ENCODE measurements around the gene MACROD1. TPM values are rescaled to one million over a fixed set of nuclear protein-coding genes. Genes with fewer than 3 reads are reported as not detected.

The MACROD1 gene
- total and polyA plus RNA-seq, 2 of the 13 experiments (the other 11 are each of a cell fraction or from before 2014, with no cell fraction given), result 23.1 to 34.5 TPM

- peaks cover 18% of the 10 kb centered on the region for H4K20me1 ChIP-seq (ENCODE audit: insufficient read depth, low read length)
- 97% methylated on average over 2 of the region's 2 CpGs for WGBS (ENCODE audit: low lambda C conversion rate)
- POLR2A ChIA-PET, result no interaction called here
- intact Hi-C loops (cut with micrococcal nuclease; ENCODE audit: unreplicated experiment) (no loop called here), in situ Hi-C loops (cut with HindIII; ENCODE audit: extremely low pct_ligation_motif_present, low pct_unique_long_range_greater_than_20kb) (no loop called here)
- H3K27ac ChIP-seq (ENCODE audit: extremely low read length, insufficient read depth, low read length), result no peak overlapping the region
- H2AFZ ChIP-seq (ENCODE audit: low read length), result no peak overlapping the region
- H3K27me3 ChIP-seq (ENCODE audit: control insufficient read depth in 1 of 2, insufficient read depth in 2 of 2, low read length in 2 of 2), result no peaks in the 10 kb centered on the region
- H3K4me1 ChIP-seq (ENCODE audit: insufficient read depth, low read length), result peaks cover 17% of the 10 kb centered on the region
- FAIRE-seq (no peak), DNase-seq (ENCODE audit: low spot score) (no peak), ATAC-seq (no peak)
- no peak overlapping the region for H3K4me2 ChIP-seq (ENCODE audit: low read depth, low read length)
- H3K9ac ChIP-seq (ENCODE audit: insufficient read depth, low read depth, low read length), result no peak overlapping the region
- BruUV-seq (replicated peaks), result no TSS peak
- H3K4me3 ChIP-seq (replicated peaks in 1 of 3; ENCODE audit: insufficient read depth in 1 of 3, low read depth in 2 of 3, low read length in 3 of 3), result no peak overlapping the region
- peaks cover 2 to 3% of the 10 kb centered on the region in 2 experiments; a peak in 2 of 5 replicates for H3K36me3 ChIP-seq (replicated peaks in 1 of 2; ENCODE audit: control insufficient read depth in 1 of 2, insufficient read depth in 2 of 2, low read length in 2 of 2)
- CTCF ChIA-PET (ENCODE audit: low intra/inter-chr PET ratio, low total read pairs), result no interaction called here
- TF ChIP-seq ZNF383 (CRISPR knock-in tag; IDR thresholded peaks at IDR 0.05; ENCODE audit: borderline replicate concordance), result no peak
- TF ChIP-seq ZNF768 (CRISPR knock-in tag; IDR thresholded peaks at IDR 0.05), result no peak
- H3K9me3 ChIP-seq (ENCODE audit: low read length), result no peaks in the 10 kb centered on the region
- no peaks in the 10 kb centered on the region for H3K79me2 ChIP-seq (ENCODE audit: insufficient read depth, low read length)
Measured at GRCh38 chr11:64113462-64113780, 52.5 kb downstream of the MACROD1 start.

DNA sequence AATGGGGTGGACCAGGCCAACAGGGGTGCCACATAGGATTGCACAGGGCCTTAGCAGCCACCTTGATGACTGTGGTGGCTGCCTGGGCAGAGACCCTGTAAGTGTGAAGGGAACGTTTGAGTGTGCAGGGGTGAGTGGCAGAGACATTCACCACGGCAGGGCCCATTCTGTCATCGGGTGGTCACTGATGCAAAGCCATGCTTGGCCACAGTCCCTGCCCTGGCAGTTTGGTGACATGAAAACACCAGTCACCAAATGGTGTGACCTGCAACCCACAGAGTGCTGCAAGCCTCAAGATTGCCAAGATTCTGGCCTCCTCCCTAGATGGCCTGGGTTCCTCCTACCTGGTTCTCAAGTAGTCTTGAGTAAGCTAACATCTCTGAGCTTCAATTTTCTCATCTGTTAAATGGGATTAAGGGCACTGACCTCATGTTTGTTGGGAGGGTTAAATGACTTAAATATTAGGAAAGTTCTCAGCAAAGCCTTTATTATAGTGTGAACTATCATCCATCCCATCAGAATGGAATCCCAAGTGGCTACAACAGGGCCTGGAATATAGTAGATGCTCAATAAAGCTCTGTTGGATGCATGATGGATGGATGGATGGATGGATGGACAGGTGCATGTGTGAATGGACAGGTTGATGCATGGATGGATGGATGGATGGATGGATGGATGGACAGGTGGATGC, 53.0 kb downstream of the MACROD1 start:
- WGBS (ENCODE audit: low lambda C conversion rate), result 89% methylated on average over 3 of the region's 3 CpGs
- Histone ChIP-seq H3K9ac (ENCODE audit: insufficient read depth, low read depth, low read length) (no peak overlapping the region), H3K4me1 (ENCODE audit: insufficient read depth, low read length) (peaks cover 17% of the 10 kb centered on the region), H3K27me3 (ENCODE audit: control insufficient read depth in 1 of 2, insufficient read depth in 2 of 2, low read length in 2 of 2) (no peaks in the 10 kb centered on the region), H3K4me2 (ENCODE audit: low read depth, low read length) (no peak overlapping the region), H3K4me3 (replicated peaks in 1 of 3; ENCODE audit: insufficient read depth in 1 of 3, low read depth in 2 of 3, low read length in 3 of 3) (no peak overlapping the region), H3K36me3 (replicated peaks in 1 of 2; ENCODE audit: control insufficient read depth in 1 of 2, insufficient read depth in 2 of 2, low read length in 2 of 2) (peaks cover 2 to 3% of the 10 kb centered on the region in 2 experiments; a peak in 2 of 5 replicates), H2AFZ (ENCODE audit: low read length) (no peak overlapping the region), H3K27ac (ENCODE audit: extremely low read length, insufficient read depth, low read length) (no peak overlapping the region), H4K20me1 (ENCODE audit: insufficient read depth, low read length) (peaks cover 18% of the 10 kb centered on the region), H3K9me3 (ENCODE audit: low read length) (no peaks in the 10 kb centered on the region), H3K79me2 (ENCODE audit: insufficient read depth, low read length) (no peaks in the 10 kb centered on the region)
- BruUV-seq (replicated peaks), result no TSS peak
- intact Hi-C loops (cut with micrococcal nuclease; ENCODE audit: unreplicated experiment), result no loop called here
- ATAC-seq (no peak), DNase-seq (ENCODE audit: low spot score) (no peak), FAIRE-seq (no peak)
- in situ Hi-C loops (cut with HindIII; ENCODE audit: extremely low pct_ligation_motif_present, low pct_unique_long_range_greater_than_20kb), result no loop called here
- ChIA-PET POLR2A (no interaction called here), CTCF (ENCODE audit: low intra/inter-chr PET ratio, low total read pairs) (no interaction called here)
- TF ChIP-seq BRF2 (CRISPR knock-in tag; IDR thresholded peaks at IDR 0.05), result no peak
- TF ChIP-seq ZFP82 (CRISPR knock-in tag; IDR thresholded peaks at IDR 0.05; ENCODE audit: borderline replicate concordance), result no peak
- no peak for TF ChIP-seq DR1 (CRISPR knock-in tag; IDR thresholded peaks at IDR 0.05)
- TF ChIP-seq SP5 (CRISPR knock-in tag; IDR thresholded peaks at IDR 0.05; ENCODE audit: borderline replicate concordance, low read depth), result no peak
- TF ChIP-seq ERF (CRISPR knock-in tag; IDR thresholded peaks at IDR 0.05), result no peak
- TF ChIP-seq SMYD3 (CRISPR knock-in tag; IDR thresholded peaks at IDR 0.05), result no peak
- TF ChIP-seq HES4 (CRISPR knock-in tag; IDR thresholded peaks at IDR 0.05; ENCODE audit: borderline replicate concordance), result no peak
- TF ChIP-seq PBX2 (CRISPR knock-in tag; IDR thresholded peaks at IDR 0.05), result no peak
- no peak for TF ChIP-seq FOXA3 (CRISPR knock-in tag; IDR thresholded peaks at IDR 0.05)
- TF ChIP-seq, protein P1, sequence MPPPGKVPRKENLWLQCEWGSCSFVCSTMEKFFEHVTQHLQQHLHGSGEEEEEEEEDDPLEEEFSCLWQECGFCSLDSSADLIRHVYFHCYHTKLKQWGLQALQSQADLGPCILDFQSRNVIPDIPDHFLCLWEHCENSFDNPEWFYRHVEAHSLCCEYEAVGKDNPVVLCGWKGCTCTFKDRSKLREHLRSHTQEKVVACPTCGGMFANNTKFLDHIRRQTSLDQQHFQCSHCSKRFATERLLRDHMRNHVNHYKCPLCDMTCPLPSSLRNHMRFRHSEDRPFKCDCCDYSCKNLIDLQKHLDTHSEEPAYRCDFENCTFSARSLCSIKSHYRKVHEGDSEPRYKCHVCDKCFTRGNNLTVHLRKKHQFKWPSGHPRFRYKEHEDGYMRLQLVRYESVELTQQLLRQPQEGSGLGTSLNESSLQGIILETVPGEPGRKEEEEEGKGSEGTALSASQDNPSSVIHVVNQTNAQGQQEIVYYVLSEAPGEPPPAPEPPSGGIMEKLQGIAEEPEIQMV (CRISPR knock-in tag; IDR thresholded peaks at IDR 0.05; ENCODE audit: low read depth), result no peak
- TF ChIP-seq PPARG (CRISPR knock-in tag; conservative IDR thresholded peaks at IDR 0.05), result no peak
- TF ChIP-seq ZNF616 (CRISPR knock-in tag; IDR thresholded peaks at IDR 0.05; ENCODE audit: low read depth), result no peak

All from HepG2 (cell line).